Measurements from ENCODE around the gene ACP2.

DNA sequence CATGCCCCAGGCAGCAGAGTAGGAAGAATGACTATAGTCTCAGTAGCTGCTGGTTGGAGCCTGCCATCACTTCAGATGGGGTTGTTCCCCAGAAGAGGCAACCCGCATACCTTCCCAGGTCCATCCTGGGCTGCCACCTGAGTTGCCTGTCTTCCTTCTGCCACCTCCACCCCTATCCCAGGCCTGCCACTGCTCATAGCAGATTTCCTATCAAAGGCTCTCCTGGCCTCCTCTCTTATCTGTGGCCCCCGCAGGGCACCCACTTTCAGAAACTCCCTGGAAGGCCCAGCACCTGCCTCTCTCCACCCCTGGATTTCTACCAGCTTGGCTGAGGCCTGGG, 8.5 kb upstream of the ACP2 start:
- TF ChIP-seq SIN3A (IDR thresholded peaks at IDR 0.05; ENCODE audit: borderline replicate concordance, low read depth, low read length) (no peak), TCF12 (IDR thresholded peaks at IDR 0.05) (no peak), POLR2AphosphoS5 (IDR thresholded peaks at IDR 0.05; ENCODE audit: low read depth, low read length) (no peak), EP300 (IDR thresholded peaks at IDR 0.05; ENCODE audit: borderline replicate concordance in 1 of 2, low read depth in 1 of 2, low read length in 1 of 2) (no peak), YY1 (IDR thresholded peaks at IDR 0.05; ENCODE audit: low read depth) (no peak), NRF1 (IDR thresholded peaks at IDR 0.05; ENCODE audit: low read depth, low read length) (no peak)
- TF ChIP-seq, protein P1, sequence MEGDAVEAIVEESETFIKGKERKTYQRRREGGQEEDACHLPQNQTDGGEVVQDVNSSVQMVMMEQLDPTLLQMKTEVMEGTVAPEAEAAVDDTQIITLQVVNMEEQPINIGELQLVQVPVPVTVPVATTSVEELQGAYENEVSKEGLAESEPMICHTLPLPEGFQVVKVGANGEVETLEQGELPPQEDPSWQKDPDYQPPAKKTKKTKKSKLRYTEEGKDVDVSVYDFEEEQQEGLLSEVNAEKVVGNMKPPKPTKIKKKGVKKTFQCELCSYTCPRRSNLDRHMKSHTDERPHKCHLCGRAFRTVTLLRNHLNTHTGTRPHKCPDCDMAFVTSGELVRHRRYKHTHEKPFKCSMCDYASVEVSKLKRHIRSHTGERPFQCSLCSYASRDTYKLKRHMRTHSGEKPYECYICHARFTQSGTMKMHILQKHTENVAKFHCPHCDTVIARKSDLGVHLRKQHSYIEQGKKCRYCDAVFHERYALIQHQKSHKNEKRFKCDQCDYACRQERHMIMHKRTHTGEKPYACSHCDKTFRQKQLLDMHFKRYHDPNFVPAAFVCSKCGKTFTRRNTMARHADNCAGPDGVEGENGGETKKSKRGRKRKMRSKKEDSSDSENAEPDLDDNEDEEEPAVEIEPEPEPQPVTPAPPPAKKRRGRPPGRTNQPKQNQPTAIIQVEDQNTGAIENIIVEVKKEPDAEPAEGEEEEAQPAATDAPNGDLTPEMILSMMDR (IDR thresholded peaks at IDR 0.05), result no peak
- TF ChIP-seq, protein P2, sequence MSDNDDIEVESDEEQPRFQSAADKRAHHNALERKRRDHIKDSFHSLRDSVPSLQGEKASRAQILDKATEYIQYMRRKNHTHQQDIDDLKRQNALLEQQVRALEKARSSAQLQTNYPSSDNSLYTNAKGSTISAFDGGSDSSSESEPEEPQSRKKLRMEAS (IDR thresholded peaks at IDR 0.05; ENCODE audit: low read depth), result no peak
- TF ChIP-seq, protein P3, sequence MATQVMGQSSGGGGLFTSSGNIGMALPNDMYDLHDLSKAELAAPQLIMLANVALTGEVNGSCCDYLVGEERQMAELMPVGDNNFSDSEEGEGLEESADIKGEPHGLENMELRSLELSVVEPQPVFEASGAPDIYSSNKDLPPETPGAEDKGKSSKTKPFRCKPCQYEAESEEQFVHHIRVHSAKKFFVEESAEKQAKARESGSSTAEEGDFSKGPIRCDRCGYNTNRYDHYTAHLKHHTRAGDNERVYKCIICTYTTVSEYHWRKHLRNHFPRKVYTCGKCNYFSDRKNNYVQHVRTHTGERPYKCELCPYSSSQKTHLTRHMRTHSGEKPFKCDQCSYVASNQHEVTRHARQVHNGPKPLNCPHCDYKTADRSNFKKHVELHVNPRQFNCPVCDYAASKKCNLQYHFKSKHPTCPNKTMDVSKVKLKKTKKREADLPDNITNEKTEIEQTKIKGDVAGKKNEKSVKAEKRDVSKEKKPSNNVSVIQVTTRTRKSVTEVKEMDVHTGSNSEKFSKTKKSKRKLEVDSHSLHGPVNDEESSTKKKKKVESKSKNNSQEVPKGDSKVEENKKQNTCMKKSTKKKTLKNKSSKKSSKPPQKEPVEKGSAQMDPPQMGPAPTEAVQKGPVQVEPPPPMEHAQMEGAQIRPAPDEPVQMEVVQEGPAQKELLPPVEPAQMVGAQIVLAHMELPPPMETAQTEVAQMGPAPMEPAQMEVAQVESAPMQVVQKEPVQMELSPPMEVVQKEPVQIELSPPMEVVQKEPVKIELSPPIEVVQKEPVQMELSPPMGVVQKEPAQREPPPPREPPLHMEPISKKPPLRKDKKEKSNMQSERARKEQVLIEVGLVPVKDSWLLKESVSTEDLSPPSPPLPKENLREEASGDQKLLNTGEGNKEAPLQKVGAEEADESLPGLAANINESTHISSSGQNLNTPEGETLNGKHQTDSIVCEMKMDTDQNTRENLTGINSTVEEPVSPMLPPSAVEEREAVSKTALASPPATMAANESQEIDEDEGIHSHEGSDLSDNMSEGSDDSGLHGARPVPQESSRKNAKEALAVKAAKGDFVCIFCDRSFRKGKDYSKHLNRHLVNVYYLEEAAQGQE (IDR thresholded peaks at IDR 0.05; ENCODE audit: low read depth, low read length), result no peak

All from SK-N-SH (cell line).